Neural cell (in vitro differentiated cells): ENCODE data around the gene TMEM89. TPM values are rescaled to one million over a fixed set of nuclear protein-coding genes. Genes with fewer than 3 reads are reported as not detected.

Experiments used
- H2AFZ ChIP-seq: fragments of 200-600, 300-800 bp; sonication (generic), shearing (Covaris generic); 2 replicates; pipeline ENCODE4 v1.6.0; 2014; ENCODE audit warnings: low read depth, mild to moderate bottlenecking, antibody characterized with exemption, low read length, moderate library complexity
- H3F3A ChIP-seq: fragments of 200-600 bp; shearing (Covaris generic); 2 replicates; pipeline ENCODE4 v1.6.1; 2016; ENCODE audit warnings: mild to moderate bottlenecking, moderate library complexity, mixed read lengths, antibody characterized with exemption, low read length; ENCODE audit not compliant: insufficient read depth, poor library complexity, severe bottlenecking
- H3K27ac ChIP-seq: fragments of 200-600, 300-800 bp; sonication (generic), shearing (Covaris generic); 2 replicates; pipeline ENCODE4 v1.5.1; 2014; ENCODE audit warnings: mild to moderate bottlenecking, low read length, moderate library complexity
- H3K27me3 ChIP-seq: fragments of 300-800, 200-600 bp; sonication (generic), shearing (Covaris generic); 2 replicates; pipeline ENCODE4 v1.6.0; 2014; ENCODE audit warnings: mild to moderate bottlenecking, low read depth, low read length, moderate library complexity; ENCODE audit not compliant: insufficient read depth
- H3K36me3 ChIP-seq: fragments of 300-800, 200-600 bp; sonication (generic), shearing (Covaris generic); 2 replicates; pipeline ENCODE4 v1.5.1; 2014; ENCODE audit warnings: mild to moderate bottlenecking, antibody characterized with exemption, low read length, moderate library complexity; ENCODE audit not compliant: insufficient read depth
- H3K4me2 ChIP-seq: fragments of 300-800, 200-600 bp; sonication (generic), shearing (Covaris generic); 2 replicates; pipeline ENCODE4 v1.6.0; 2014; ENCODE audit warnings: mild to moderate bottlenecking, low read length
- H3K4me3 ChIP-seq: fragments of 300-800, 200-600 bp; sonication (generic), shearing (Covaris generic); 2 replicates; pipeline ENCODE4 v1.5.1; 2014; ENCODE audit warnings: mild to moderate bottlenecking, low read length, moderate library complexity
- H3K79me2 ChIP-seq: fragments of 200-600 bp; shearing (Covaris generic); replicated peaks from 2 replicates; pipeline ENCODE4 v1.6.0; 2014; ENCODE audit warnings: mild to moderate bottlenecking, low read length, moderate library complexity; ENCODE audit not compliant: insufficient read depth
- H3K9ac ChIP-seq: fragments of 300-800, 200-600 bp; sonication (generic), shearing (Covaris generic); 2 replicates; pipeline ENCODE4 v1.6.1; 2016; ENCODE audit warnings: mild to moderate bottlenecking, low read length, mixed read lengths
- H3K9me2 ChIP-seq: fragments of 200-600 bp; shearing (Covaris generic); 2 replicates; pipeline ENCODE4 v1.6.1; 2016; ENCODE audit warnings: mild to moderate bottlenecking, low read length, mixed read lengths; ENCODE audit not compliant: insufficient read depth
- H3K9me3 ChIP-seq: fragments of 200-600, 300-800 bp; sonication (generic), shearing (Covaris generic); 2 replicates; pipeline ENCODE4 v1.6.1; 2016; ENCODE audit warnings: mild to moderate bottlenecking, mixed run types, low read length, moderate library complexity, mixed read lengths
- H4K20me1 ChIP-seq: fragments of 200-600 bp; shearing (Covaris generic); 2 replicates; pipeline ENCODE4 v1.6.1; 2016; ENCODE audit warnings: mild to moderate bottlenecking, mixed run types; ENCODE audit not compliant: insufficient read depth
- EP300 ChIP-seq: fragments of 450-650 bp; conservative IDR thresholded peaks from 2 replicates; pipeline ENCODE4 v1.6.1; 2014; ENCODE audit warnings: antibody characterized with exemption, mild to moderate bottlenecking, moderate library complexity; ENCODE audit not compliant: poor library complexity, severe bottlenecking
- EZH2 ChIP-seq: fragments of 200-600, 300-800 bp; shearing (Covaris generic), sonication (generic); IDR thresholded peaks from 2 replicates; pipeline ENCODE4 v1.6.1; 2014; ENCODE audit warnings: antibody characterized with exemption, low read length, borderline replicate concordance, mild to moderate bottlenecking; ENCODE audit not compliant: insufficient read depth, poor library complexity, severe bottlenecking
- MXI1 ChIP-seq: fragments of 450-650 bp; conservative IDR thresholded peaks from 2 replicates; pipeline ENCODE4 v1.6.1; 2014; ENCODE audit warnings: antibody characterized with exemption, mild to moderate bottlenecking; ENCODE audit not compliant: poor library complexity, severe bottlenecking
- POLR2AphosphoS5 ChIP-seq: IDR thresholded peaks from 2 replicates; pipeline ENCODE4 v1.6.1; 2012
- RAD21 ChIP-seq: fragments of 450-650 bp; conservative IDR thresholded peaks from 2 replicates; pipeline ENCODE4 v1.6.1; 2014; ENCODE audit warnings: antibody characterized with exemption, mild to moderate bottlenecking, moderate library complexity
- SMC3 ChIP-seq: fragments of 450-650 bp; conservative IDR thresholded peaks from 2 replicates; pipeline ENCODE4 v1.6.1; 2014; ENCODE audit warnings: antibody characterized with exemption, mild to moderate bottlenecking, moderate library complexity; ENCODE audit not compliant: poor library complexity
- TAF1 ChIP-seq: IDR thresholded peaks from 2 replicates; pipeline ENCODE4 v1.6.1; 2012; ENCODE audit warnings: low read depth
- polyA plus RNA-seq: library from polyadenylated mRNA; depleted of rRNA; stranded (reverse); fragments of >200 nt; gene quantifications from 2 replicates; pipeline ENCODE4 v1.2.3, GENCODE V29; 2014
- TF ChIP-seq, protein P1 (sequence below): IDR thresholded peaks from 2 replicates; pipeline ENCODE4 v1.6.1; 2012; ENCODE audit warnings: borderline replicate concordance
- TF ChIP-seq, protein P2 (sequence below): fragments of 450-650 bp; IDR thresholded peaks from 2 replicates; pipeline ENCODE4 v1.5.1; 2014; ENCODE audit warnings: antibody characterized with exemption, mild to moderate bottlenecking, moderate library complexity; ENCODE audit not compliant: poor library complexity, severe bottlenecking

The TMEM89 gene
- polyA plus RNA-seq, 1 donor from 2014 or later, result 0.52 TPM

DNA sequence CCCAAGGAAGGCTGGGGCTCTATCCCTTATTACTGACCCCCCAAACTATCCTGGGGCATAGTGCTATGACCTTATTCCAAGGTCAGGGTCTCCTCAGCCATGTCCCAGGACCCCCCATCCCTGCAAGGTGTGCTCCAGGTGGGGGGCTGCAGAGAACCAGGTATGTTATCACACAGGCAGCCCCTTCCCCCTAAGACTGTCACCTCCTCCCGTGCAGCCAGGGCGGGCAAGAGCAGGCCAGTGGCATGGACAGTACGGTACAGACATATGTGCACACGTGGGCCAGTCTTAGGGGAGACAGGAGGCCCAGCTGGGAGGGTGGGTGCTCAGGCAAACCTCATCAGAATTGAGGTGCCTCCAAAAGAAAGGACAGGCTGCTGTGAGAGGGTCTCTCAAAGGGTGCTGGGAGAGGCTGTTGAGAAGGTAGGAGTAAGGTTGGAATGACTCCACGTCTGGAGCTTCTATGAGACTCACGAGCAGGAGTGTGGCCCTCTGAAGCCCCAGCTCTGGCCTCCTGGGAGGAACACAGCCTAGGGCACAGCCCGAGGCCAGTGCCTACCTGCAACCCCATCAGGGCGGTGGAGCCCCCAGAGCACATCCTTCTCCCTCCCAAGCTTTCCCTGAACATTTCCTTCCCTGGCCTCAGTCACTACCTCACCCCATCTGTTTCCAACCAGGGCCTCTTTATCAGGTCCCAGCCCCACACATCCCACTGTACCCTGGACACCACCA lies 24.7 kb downstream of the TMEM89 start:
- no peaks in the 10 kb centered on the region for H4K20me1 ChIP-seq
- H3K27me3 ChIP-seq, result no peaks in the 10 kb centered on the region
- no peaks in the 10 kb centered on the region for H3K9me3 ChIP-seq
- H3K9ac ChIP-seq, result no peak overlapping the region
- H3K4me3 ChIP-seq, result no peak overlapping the region
- TF ChIP-seq POLR2AphosphoS5, result no peak
- TF ChIP-seq, protein P1, sequence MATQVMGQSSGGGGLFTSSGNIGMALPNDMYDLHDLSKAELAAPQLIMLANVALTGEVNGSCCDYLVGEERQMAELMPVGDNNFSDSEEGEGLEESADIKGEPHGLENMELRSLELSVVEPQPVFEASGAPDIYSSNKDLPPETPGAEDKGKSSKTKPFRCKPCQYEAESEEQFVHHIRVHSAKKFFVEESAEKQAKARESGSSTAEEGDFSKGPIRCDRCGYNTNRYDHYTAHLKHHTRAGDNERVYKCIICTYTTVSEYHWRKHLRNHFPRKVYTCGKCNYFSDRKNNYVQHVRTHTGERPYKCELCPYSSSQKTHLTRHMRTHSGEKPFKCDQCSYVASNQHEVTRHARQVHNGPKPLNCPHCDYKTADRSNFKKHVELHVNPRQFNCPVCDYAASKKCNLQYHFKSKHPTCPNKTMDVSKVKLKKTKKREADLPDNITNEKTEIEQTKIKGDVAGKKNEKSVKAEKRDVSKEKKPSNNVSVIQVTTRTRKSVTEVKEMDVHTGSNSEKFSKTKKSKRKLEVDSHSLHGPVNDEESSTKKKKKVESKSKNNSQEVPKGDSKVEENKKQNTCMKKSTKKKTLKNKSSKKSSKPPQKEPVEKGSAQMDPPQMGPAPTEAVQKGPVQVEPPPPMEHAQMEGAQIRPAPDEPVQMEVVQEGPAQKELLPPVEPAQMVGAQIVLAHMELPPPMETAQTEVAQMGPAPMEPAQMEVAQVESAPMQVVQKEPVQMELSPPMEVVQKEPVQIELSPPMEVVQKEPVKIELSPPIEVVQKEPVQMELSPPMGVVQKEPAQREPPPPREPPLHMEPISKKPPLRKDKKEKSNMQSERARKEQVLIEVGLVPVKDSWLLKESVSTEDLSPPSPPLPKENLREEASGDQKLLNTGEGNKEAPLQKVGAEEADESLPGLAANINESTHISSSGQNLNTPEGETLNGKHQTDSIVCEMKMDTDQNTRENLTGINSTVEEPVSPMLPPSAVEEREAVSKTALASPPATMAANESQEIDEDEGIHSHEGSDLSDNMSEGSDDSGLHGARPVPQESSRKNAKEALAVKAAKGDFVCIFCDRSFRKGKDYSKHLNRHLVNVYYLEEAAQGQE, result no peak
- no peak for TF ChIP-seq EZH2
- TF ChIP-seq, protein P2, sequence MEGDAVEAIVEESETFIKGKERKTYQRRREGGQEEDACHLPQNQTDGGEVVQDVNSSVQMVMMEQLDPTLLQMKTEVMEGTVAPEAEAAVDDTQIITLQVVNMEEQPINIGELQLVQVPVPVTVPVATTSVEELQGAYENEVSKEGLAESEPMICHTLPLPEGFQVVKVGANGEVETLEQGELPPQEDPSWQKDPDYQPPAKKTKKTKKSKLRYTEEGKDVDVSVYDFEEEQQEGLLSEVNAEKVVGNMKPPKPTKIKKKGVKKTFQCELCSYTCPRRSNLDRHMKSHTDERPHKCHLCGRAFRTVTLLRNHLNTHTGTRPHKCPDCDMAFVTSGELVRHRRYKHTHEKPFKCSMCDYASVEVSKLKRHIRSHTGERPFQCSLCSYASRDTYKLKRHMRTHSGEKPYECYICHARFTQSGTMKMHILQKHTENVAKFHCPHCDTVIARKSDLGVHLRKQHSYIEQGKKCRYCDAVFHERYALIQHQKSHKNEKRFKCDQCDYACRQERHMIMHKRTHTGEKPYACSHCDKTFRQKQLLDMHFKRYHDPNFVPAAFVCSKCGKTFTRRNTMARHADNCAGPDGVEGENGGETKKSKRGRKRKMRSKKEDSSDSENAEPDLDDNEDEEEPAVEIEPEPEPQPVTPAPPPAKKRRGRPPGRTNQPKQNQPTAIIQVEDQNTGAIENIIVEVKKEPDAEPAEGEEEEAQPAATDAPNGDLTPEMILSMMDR, result no peak
- TF ChIP-seq TAF1, result no peak
- TF ChIP-seq RAD21, result no peak
- no peak for TF ChIP-seq MXI1
- no peak for TF ChIP-seq SMC3
- no peak for TF ChIP-seq EP300
- no peak overlapping the region for H3K4me2 ChIP-seq
- H3F3A ChIP-seq, result no peaks in the 10 kb centered on the region
- H2AFZ ChIP-seq, result no peak overlapping the region
- H3K36me3 ChIP-seq, result no peaks in the 10 kb centered on the region
- no peak overlapping the region for H3K27ac ChIP-seq
- no peaks in the 10 kb centered on the region for H3K79me2 ChIP-seq
- H3K9me2 ChIP-seq, result no peaks in the 10 kb centered on the region

DNA sequence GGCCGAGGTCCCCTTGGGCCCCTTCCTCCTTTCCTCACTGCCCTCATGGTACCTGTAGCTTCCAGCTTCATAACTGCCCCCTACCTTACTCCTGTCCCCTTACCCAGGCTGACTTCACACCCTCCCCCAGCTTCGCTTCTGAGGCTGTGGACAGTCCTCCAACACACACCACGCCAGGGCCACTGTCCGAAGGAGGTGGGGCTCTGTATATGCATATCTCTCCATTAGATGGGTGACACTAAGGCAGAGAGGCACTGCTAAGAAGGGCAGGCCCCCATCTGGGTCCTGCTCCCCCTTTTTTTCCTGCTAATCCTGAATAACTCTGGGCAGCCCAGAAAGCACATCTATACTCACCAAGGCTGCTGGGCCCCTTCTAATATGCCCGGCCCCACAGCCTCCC lies 25.4 kb downstream of the TMEM89 start:
- Histone ChIP-seq H3K9me2 (no peaks in the 10 kb centered on the region), H3K27me3 (no peaks in the 10 kb centered on the region), H3K79me2 (no peaks in the 10 kb centered on the region), H3K4me2 (no peak overlapping the region), H3K4me3 (no peak overlapping the region), H3K9ac (no peak overlapping the region), H3K9me3 (no peaks in the 10 kb centered on the region), H3K36me3 (no peaks in the 10 kb centered on the region), H4K20me1 (no peaks in the 10 kb centered on the region), H3K27ac (no peak overlapping the region), H2AFZ (no peak overlapping the region), H3F3A (no peaks in the 10 kb centered on the region)
- no peak for TF ChIP-seq MXI1
- TF ChIP-seq TAF1, result no peak
